ENCODE results near the gene CITED4.

CITED4 gene

GRCh38 chr1:40838980-40839942, 22.9 kb downstream of the CITED4 start:
- no peak overlapping the region for H3K4me3 ChIP-seq (ENCODE audit: low read length)
- no peak for DNase-seq (ENCODE audit: low read depth, low spot score)

- H3K4me3 ChIP-seq (ENCODE audit: low read length), result no peak overlapping the region
- DNase-seq (ENCODE audit: low read depth, low spot score), result no peak
Observed at GRCh38 chr1:40838045-40838979, 23.9 kb downstream of the CITED4 start.

GRCh38 chr1:40837601-40838000, 24.6 kb downstream of the CITED4 start:
- DNase-seq (ENCODE audit: low read depth, low spot score), result no peak
- H3K4me3 ChIP-seq (ENCODE audit: low read length), result no peak overlapping the region

DNA sequence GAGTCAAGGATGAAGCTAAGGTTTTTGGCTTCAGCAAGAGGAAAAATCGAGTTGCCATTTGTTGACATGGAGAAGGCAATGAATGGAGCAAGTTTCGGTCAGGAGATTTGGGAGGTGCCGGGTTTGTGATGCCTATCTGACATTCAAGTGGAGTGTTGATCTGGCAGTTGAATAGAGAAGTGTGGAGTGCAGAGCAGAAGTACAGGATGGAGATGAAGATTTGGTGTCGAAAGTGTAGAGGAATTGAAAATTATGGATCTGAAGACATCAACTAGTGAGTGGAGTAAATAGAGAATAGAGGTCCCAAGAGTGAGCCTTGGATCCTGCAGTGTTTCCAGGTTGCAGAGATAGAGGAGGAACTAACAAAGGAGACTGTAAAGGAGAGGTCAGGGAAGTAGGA, 25.9 kb downstream of the CITED4 start:
- DNase-seq (ENCODE audit: low read depth, low spot score), result no peak
- H3K4me3 ChIP-seq (ENCODE audit: low read length), result no peak overlapping the region

- no peak overlapping the region for H3K4me3 ChIP-seq (ENCODE audit: low read length)
- no peak for DNase-seq (ENCODE audit: low read depth, low spot score)
Observed at GRCh38 chr1:40834968-40835545, 27.1 kb downstream of the CITED4 start.

GRCh38 chr1:40833979-40834378, 28.2 kb downstream of the CITED4 start:
- no peak overlapping the region for H3K4me3 ChIP-seq (ENCODE audit: low read length)
- DNase-seq (ENCODE audit: low read depth, low spot score), result no peak

DNA sequence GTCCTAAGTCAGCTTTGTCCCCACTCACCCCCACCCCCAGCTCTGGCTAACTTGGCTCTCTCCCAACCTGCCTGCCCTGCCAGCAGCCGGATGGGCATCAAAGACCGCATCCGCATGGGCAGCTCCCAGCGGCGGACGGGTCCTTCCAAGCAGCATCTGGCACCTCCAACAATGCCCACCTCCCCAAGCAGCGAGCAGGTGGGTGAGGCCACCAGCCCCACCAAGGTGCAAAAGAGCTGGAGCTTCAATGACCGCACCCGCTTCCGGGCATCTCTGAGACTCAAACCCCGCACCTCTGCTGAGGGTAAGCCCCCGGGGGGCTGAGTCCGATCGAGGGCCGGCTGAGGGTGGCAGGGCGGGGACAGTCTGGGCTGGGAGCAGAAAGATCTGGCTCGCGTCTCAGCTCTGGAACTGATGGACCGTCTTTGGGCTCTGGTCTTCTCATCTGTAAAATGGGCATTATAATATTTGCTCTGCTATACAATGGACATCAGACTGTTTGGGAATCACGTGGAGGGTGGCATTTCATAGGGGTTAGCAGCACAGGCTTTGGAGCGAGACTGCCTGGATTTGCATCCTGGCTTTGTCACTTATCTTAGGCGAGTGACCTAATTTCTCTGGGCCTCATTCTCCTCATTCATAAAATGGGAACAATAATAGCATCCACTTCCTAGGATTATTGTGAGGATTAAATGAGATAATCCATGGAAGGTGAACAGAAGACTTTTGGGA, 31.0 kb downstream of the CITED4 start:
- H3K4me3 ChIP-seq (ENCODE audit: low read length), result no peak overlapping the region
- no peak for DNase-seq (ENCODE audit: low read depth, low spot score)

- DNase-seq (ENCODE audit: low read depth, low spot score), result no peak
Observed at GRCh38 chr1:40830419-40830943, 31.7 kb downstream of the CITED4 start.

GRCh38 chr1:40829631-40830245, 32.4 kb downstream of the CITED4 start:
- no peak for DNase-seq (ENCODE audit: low read depth, low spot score)
- no peak overlapping the region for H3K4me3 ChIP-seq (ENCODE audit: low read length)

More at GRCh38 chr1:40830419-40830943, 31.7 kb downstream of the CITED4 start:
- H3K4me3 ChIP-seq (ENCODE audit: low read length), result no peak overlapping the region

DNA sequence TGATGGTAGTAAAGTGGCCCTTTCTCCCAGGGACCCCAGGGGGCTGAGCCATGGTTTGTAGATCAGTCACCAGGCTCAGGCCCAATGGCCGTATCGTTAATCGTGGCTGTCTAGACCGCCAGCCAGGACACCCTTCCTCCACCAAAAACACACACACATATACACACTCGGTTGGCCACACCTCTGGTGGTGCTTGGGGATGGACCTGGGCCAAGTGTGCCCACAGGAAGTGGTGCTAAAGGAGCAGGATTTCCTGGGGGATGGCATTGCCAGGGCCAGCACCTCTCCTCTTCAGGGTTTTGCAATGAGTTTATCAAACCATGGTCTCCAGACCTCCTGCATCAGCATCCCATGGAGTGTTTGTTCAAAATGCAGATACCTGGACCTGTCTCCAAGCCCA, 36.2 kb downstream of the CITED4 start:
- DNase-seq (ENCODE audit: low read depth, low spot score), result no peak
- H3K4me3 ChIP-seq (ENCODE audit: low read length), result no peak overlapping the region

- no peak overlapping the region for H3K4me3 ChIP-seq (ENCODE audit: low read length)
- DNase-seq (ENCODE audit: low read depth, low spot score), result no peak
Observed at GRCh38 chr1:40825435-40825788, 36.8 kb downstream of the CITED4 start.

- no peak overlapping the region for H3K4me3 ChIP-seq (ENCODE audit: low read length)
Observed at GRCh38 chr1:40824591-40825434, 37.4 kb downstream of the CITED4 start.

DNA sequence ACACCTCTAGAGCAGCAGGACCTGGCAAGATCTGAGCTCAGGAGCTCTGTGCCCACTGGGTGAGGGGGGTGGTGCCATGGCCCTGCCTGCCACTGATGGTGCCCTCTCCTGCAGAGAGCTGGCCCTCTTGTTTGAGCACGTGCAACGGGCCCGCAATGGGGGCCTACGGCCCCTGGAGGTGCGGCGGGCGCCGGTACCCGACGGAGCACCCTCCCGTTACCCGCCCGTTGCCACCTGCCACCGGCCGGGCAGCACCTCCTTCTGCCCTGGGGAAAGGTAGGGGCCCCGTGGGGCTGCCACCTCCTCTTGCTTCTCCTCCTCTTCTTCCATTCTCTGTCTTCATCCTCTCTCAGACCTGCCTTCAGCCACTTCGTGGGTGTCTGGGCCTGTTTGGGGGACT, 38.2 kb downstream of the CITED4 start:
- H3K4me3 ChIP-seq (ENCODE audit: low read length), result no peak overlapping the region
- DNase-seq (ENCODE audit: low read depth, low spot score), result no peak

More at GRCh38 chr1:40824591-40825434, 37.4 kb downstream of the CITED4 start:
- DNase-seq (ENCODE audit: low read depth, low spot score), result no peak

- no peak for DNase-seq (ENCODE audit: low read depth, low spot score)
- H3K4me3 ChIP-seq (ENCODE audit: low read length), result no peak overlapping the region
Observed at GRCh38 chr1:40823345-40823744, 38.8 kb downstream of the CITED4 start.

DNA sequence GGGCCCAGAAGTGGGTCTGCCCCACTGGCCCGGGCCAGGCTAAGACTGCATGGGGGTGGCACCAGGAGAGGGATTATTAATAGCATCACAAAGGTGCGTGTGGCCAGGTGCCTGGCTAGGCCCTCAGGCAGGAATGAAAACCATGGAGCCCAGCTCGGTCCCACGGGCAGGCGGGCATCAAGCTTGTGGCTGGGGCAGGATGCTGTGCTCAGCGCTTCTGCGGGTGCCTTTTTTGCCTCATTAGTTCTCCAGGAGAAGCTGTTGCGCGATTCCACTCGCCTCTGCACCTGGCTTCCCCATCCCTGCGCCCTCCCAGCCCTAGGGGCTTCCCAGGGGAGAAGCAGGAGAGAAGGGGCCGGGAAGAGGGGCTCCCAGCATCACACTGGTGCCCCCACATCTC, 39.3 kb downstream of the CITED4 start:
- no peak for DNase-seq (ENCODE audit: low read depth, low spot score)

GRCh38 chr1:40820911-40821693, 41.1 kb downstream of the CITED4 start:
- no peak overlapping the region for H3K4me3 ChIP-seq (ENCODE audit: low read length)
- no peak for DNase-seq (ENCODE audit: low read depth, low spot score)

More for the DNA sequence above, 39.3 kb downstream of the CITED4 start:
- H3K4me3 ChIP-seq (ENCODE audit: low read length), result no peak overlapping the region
